GM12878 (cell line): ENCODE results near the gene KIFAP3. TPM values are rescaled to one million over a fixed set of nuclear protein-coding genes. Genes with fewer than 3 reads are reported as not detected.

Experiments used
- ATAC-seq: fragments of 200-7000 bp; cut with Tn5 transposase; 3 replicates; pipeline ENCODE4 v1.9.1; 2020; ENCODE audit warnings: mild to moderate bottlenecking, moderate library complexity
- BruUV-seq: library from RNA; stranded (reverse); fragments of 400-500 nt; replicated peaks from 2 replicates; lab custom pipeline; 2021; lab: Mats Ljungman, UMichigan
- CTCF ChIA-PET: fragments of 300-600 bp; sonication (Branson Sonifier 250); formaldehyde crosslinking; extraction: SDS; loops from one replicate; lab custom pipeline; 2021; ENCODE audit warnings: inconsistent platforms; lab: Yijun Ruan, JAX
- POLR2A ChIA-PET: fragments of 350-600 bp; formaldehyde crosslinking; extraction: SDS; loops from one replicate; lab custom pipeline; 2021; ENCODE audit warnings: inconsistent platforms; lab: Charles Lee
- RAD21 ChIA-PET: fragments of 300-600 bp; sonication (Branson Sonifier 250); formaldehyde crosslinking; loops from one replicate; lab custom pipeline; 2023; ENCODE audit warnings: antibody characterized with exemption; ENCODE audit not compliant: unreplicated experiment; lab: Charles Lee
- SMC1A ChIA-PET: fragments of 300-600 bp; sonication (Branson Sonifier 250); formaldehyde crosslinking; loops from one replicate; lab custom pipeline; 2023; ENCODE audit not compliant: unreplicated experiment, uncharacterized antibody; lab: Charles Lee
- DNase-seq: peaks from one replicate; pipeline ENCODE4 v3.0.0-alpha.2; 2011; ENCODE audit warnings: low read depth, low spot score
- FAIRE-seq: peaks from 3 replicates; lab custom pipeline; 2011; peaks lifted over from hg19 to GRCh38; lab: Jason Lieb, UNC
- H2AFZ ChIP-seq: 2 replicates; pipeline ENCODE4 v1.6.0; 2011; ENCODE audit warnings: low read depth, low read length, control low read depth; ENCODE audit not compliant: control insufficient read depth
- H3K27ac ChIP-seq: 2 replicates; pipeline ENCODE4 v1.5.1; 2011; ENCODE audit warnings: control low read depth; ENCODE audit not compliant: control insufficient read depth, insufficient read depth
- H3K27me3 ChIP-seq, 2 experiments: replicated peaks in 1 of 2; 2 replicates each; pipeline versions ENCODE4 v1.6.0 to v1.6.1; 2011; ENCODE audit warnings: low read length in 1 of 2; ENCODE audit not compliant: control insufficient read depth in 2 of 2, insufficient read depth in 2 of 2
- H3K36me3 ChIP-seq, 2 experiments: 2 replicates each; pipeline ENCODE4 v1.5.1; 2011; ENCODE audit warnings: low read length in 1 of 2; ENCODE audit not compliant: control insufficient read depth in 2 of 2, insufficient read depth in 2 of 2
- H3K4me1 ChIP-seq: 2 replicates; pipeline ENCODE4 v1.6.1; 2011; ENCODE audit warnings: mild to moderate bottlenecking, low read length, moderate library complexity, mixed read lengths; ENCODE audit not compliant: control insufficient read depth, insufficient read depth
- H3K4me2 ChIP-seq: 2 replicates; pipeline ENCODE4 v1.6.0; 2011; ENCODE audit warnings: control low read depth; ENCODE audit not compliant: control insufficient read depth, insufficient read depth
- H3K4me3 ChIP-seq: fragments of 200-600 bp; sonication (generic); 2 replicates; pipeline ENCODE4 v1.5.1; 2016
- H3K79me2 ChIP-seq: 2 replicates; pipeline ENCODE4 v1.6.0; 2011; ENCODE audit warnings: low read length; ENCODE audit not compliant: control insufficient read depth, insufficient read depth
- H3K9ac ChIP-seq: 2 replicates; pipeline ENCODE4 v1.8.0; 2011; ENCODE audit warnings: low read length, control low read depth, mixed read lengths; ENCODE audit not compliant: control insufficient read depth, insufficient read depth
- H3K9me3 ChIP-seq: replicated peaks from 3 replicates; pipeline ENCODE4 v1.5.1; 2011; ENCODE audit warnings: mild to moderate bottlenecking, low read length; ENCODE audit not compliant: control insufficient read depth, insufficient read depth
- H4K20me1 ChIP-seq: 2 replicates; pipeline ENCODE4 v1.6.0; 2011; ENCODE audit not compliant: control insufficient read depth, insufficient read depth
- BRCA1 ChIP-seq: IDR thresholded peaks from 2 replicates; pipeline ENCODE4 v1.6.1; 2011; ENCODE audit warnings: low read depth, low read length, improper control_type of control experiment
- HDAC2 ChIP-seq: fragments of 200-600 bp; sonication (generic); IDR thresholded peaks from 2 replicates; pipeline ENCODE4 v1.6.1; 2017
- KLF5 ChIP-seq: fragments of 450-650 bp; IDR thresholded peaks from 2 replicates; pipeline ENCODE4 v1.6.1; 2014; ENCODE audit warnings: mild to moderate bottlenecking; ENCODE audit not compliant: partially characterized antibody
- MEF2A ChIP-seq: IDR thresholded peaks from 2 replicates; pipeline ENCODE4 v1.6.1; 2011; ENCODE audit warnings: low read depth, mild to moderate bottlenecking, low read length, moderate library complexity; ENCODE audit not compliant: insufficient read depth
- NFXL1 ChIP-seq: fragments of 450-650 bp; IDR thresholded peaks from 2 replicates; pipeline ENCODE4 v1.6.1; 2017; ENCODE audit warnings: antibody characterized with exemption, mild to moderate bottlenecking, borderline replicate concordance
- NR2C2 ChIP-seq: IDR thresholded peaks from 2 replicates; pipeline ENCODE4 v1.6.1; 2011; ENCODE audit warnings: borderline replicate concordance, low read depth; ENCODE audit not compliant: control insufficient read depth, insufficient read length
- NRF1 ChIP-seq: conservative IDR thresholded peaks from 2 replicates; pipeline ENCODE4 v1.6.1; 2011; ENCODE audit warnings: mild to moderate bottlenecking, low read depth, low read length, improper control_type of control experiment
- RCOR1 ChIP-seq: conservative IDR thresholded peaks from 2 replicates; pipeline ENCODE4 v1.6.1; 2012; ENCODE audit warnings: low read depth, low read length, improper control_type of control experiment
- ZNF592 ChIP-seq: fragments of 450-650 bp; IDR thresholded peaks from 2 replicates; pipeline ENCODE4 v1.6.1; 2017; ENCODE audit warnings: mild to moderate bottlenecking, moderate library complexity
- in situ Hi-C: fragments of 300-500 bp; cut with MboI; formaldehyde crosslinking; loops from 9 replicates; pipeline ENCODE4 v1.14.3; 2018; ENCODE audit warnings: mixed read lengths
- intact Hi-C: fragments of 100-400 bp; cut with micrococcal nuclease; formaldehyde crosslinking; loops from one replicate; pipeline ENCODE4 v1.14.2; 2022; ENCODE audit not compliant: unreplicated experiment
- polyA plus RNA-seq, 11 experiments: library from polyadenylated mRNA; depleted of rRNA in 4 of 11; unstranded in 6 of 11; stranded (reverse) in 5 of 11; fragments of >200 nt; fragmentation: Nextera tagmentation in 4 of 11; fragmentation: Illumina TruSeq in 1 of 11; extraction: Ambion mirVana in 4 of 11; extraction: Trizol in 1 of 11; gene quantifications; 1 replicate in 1 of 11; 2 replicates in 10 of 11; pipeline versions ENCODE4 v1.2.1 to v1.2.3, GENCODE V29; 2011 to 2016; ENCODE audit warnings: inconsistent platforms in 2 of 11, missing spikeins in 2 of 11, low read depth in 1 of 11
- total RNA-seq, 4 experiments: library from RNA; depleted of rRNA in 3 of 4; stranded (reverse); fragments of >200 nt in 3 of 4; fragmentation: Illumina TruSeq in 1 of 4; extraction: Trizol in 1 of 4; gene quantifications; 2 replicates each; pipeline versions ENCODE4 v1.2.1 to v1.2.3, GENCODE V29; 2013 to 2021

Gene KIFAP3
- total and polyA plus RNA-seq, 10 of the 15 experiments (the other 5 are each of a cell fraction or from before 2014, with no cell fraction given): 13.7 to 100 (median 18.9) TPM

- BruUV-seq: no TSS peak
- DNase-seq (no peak), ATAC-seq (no peak), FAIRE-seq (no peak)
- in situ Hi-C loops (no loop called here), intact Hi-C loops (no loop called here)
- H4K20me1 ChIP-seq: no peaks in the 10 kb centered on the region
- ChIA-PET RAD21 (interaction anchor here (1.0 to 4.8 kb wide), 4 partner anchors 8 to 13 kb away, joined by 3 to 24 read pairs (median 8); partner anchors contain the start of gene SCYL3), CTCF (interaction anchor here (1.5 to 1.6 kb wide), 2 partner anchors 15 to 22 kb away, joined by 3 to 4 read pairs; no protein-coding TSS in a partner anchor), SMC1A (interaction anchor here (1.1 to 8.4 kb wide), 6 partner anchors 8 to 22 kb away, joined by 4 to 65 read pairs (median 24); partner anchors contain the start of gene SCYL3), POLR2A (interaction anchor here (0.8 to 9.5 kb wide), 5 partner anchors 8 to 50 kb away, joined by 3 to 131 read pairs (median 6); partner anchors contain the start of gene SCYL3)
- no peaks in the 10 kb centered on the region for H3K27me3 ChIP-seq
- H3K36me3 ChIP-seq: no peaks in the 10 kb centered on the region
- H2AFZ ChIP-seq: no peak overlapping the region
- TF ChIP-seq MEF2A (no peak), BRCA1 (no peak), NRF1 (no peak), NR2C2 (no peak), NFXL1 (no peak), ZNF592 (no peak), HDAC2 (no peak), KLF5 (no peak), RCOR1 (no peak)
- no peak overlapping the region for H3K9ac ChIP-seq
- peaks cover 32% of the 10 kb centered on the region for H3K4me1 ChIP-seq
- H3K27ac ChIP-seq: no peak overlapping the region
- no peaks in the 10 kb centered on the region for H3K79me2 ChIP-seq
- no peak overlapping the region for H3K4me3 ChIP-seq
- H3K4me2 ChIP-seq: no peak overlapping the region
- H3K9me3 ChIP-seq: peaks cover 3% of the 10 kb centered on the region; the same call in 2 of the 3 replicates
Measured at GRCh38 chr1:169906938-169907337, 167.6 kb downstream of the KIFAP3 start.
